ENCODE data around the gene IL4.

DNA sequence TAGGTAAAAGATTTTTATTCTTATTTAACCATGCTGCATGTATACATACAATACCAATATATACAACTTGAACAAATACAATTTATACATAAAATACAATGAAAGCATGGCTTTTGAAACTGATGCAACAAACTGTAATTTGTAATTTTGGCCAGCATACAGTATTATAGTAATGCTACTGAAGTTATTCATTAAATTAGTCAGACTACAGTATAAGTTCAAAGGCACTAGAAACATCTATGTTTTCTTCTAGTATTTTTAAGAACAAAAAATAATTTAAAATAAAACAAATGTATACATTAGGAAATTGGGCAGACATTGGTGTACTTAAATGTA lies 18.8 kb downstream of the IL4 start:
- no peak for TF ChIP-seq CREM (CRISPR knock-in tag; IDR thresholded peaks at IDR 0.05)
- no peak for TF ChIP-seq USF2 (CRISPR knock-in tag; IDR thresholded peaks at IDR 0.05)
- TF ChIP-seq, protein P1, sequence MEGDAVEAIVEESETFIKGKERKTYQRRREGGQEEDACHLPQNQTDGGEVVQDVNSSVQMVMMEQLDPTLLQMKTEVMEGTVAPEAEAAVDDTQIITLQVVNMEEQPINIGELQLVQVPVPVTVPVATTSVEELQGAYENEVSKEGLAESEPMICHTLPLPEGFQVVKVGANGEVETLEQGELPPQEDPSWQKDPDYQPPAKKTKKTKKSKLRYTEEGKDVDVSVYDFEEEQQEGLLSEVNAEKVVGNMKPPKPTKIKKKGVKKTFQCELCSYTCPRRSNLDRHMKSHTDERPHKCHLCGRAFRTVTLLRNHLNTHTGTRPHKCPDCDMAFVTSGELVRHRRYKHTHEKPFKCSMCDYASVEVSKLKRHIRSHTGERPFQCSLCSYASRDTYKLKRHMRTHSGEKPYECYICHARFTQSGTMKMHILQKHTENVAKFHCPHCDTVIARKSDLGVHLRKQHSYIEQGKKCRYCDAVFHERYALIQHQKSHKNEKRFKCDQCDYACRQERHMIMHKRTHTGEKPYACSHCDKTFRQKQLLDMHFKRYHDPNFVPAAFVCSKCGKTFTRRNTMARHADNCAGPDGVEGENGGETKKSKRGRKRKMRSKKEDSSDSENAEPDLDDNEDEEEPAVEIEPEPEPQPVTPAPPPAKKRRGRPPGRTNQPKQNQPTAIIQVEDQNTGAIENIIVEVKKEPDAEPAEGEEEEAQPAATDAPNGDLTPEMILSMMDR (IDR thresholded peaks at IDR 0.05) = no peak
- TF ChIP-seq SP1 (CRISPR knock-in tag; conservative IDR thresholded peaks at IDR 0.05) = no peak
- TF ChIP-seq ZNF532 (CRISPR knock-in tag; IDR thresholded peaks at IDR 0.05; ENCODE audit: borderline replicate concordance) = no peak
- no peak for TF ChIP-seq JUN (CRISPR knock-in tag; IDR thresholded peaks at IDR 0.05)
- TF ChIP-seq ATF3 (CRISPR knock-in tag; conservative IDR thresholded peaks at IDR 0.05) = no peak
- TF ChIP-seq, protein P2, sequence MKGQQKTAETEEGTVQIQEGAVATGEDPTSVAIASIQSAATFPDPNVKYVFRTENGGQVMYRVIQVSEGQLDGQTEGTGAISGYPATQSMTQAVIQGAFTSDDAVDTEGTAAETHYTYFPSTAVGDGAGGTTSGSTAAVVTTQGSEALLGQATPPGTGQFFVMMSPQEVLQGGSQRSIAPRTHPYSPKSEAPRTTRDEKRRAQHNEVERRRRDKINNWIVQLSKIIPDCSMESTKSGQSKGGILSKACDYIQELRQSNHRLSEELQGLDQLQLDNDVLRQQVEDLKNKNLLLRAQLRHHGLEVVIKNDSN (CRISPR knock-in tag; IDR thresholded peaks at IDR 0.05) = no peak
- no peak for TF ChIP-seq NFATC4 (CRISPR knock-in tag; IDR thresholded peaks at IDR 0.05)
- TF ChIP-seq JAZF1 (CRISPR knock-in tag; IDR thresholded peaks at IDR 0.05) = no peak

All from WTC11 (cell line).